Fibroblast of the aortic adventitia (primary cell): ENCODE results near the gene DNAJC12. TPM values are rescaled to one million over a fixed set of nuclear protein-coding genes. Genes with fewer than 3 reads are reported as not detected.
A peak's percentile ranks its signal among the peaks of the same experiment; 100 is the strongest.

ENCODE experiments used
- DNase-seq: peaks from one replicate; pipeline ENCODE4 v3.0.0-alpha.2; 2010; ENCODE audit warnings: low read depth
- H3K4me3 ChIP-seq: 2 replicates; pipeline ENCODE4 v1.5.1; 2011; ENCODE audit warnings: low read depth, mild to moderate bottlenecking, control low read depth, low read length, moderate library complexity
- total RNA-seq: library from RNA; depleted of rRNA; stranded (reverse); fragments of >200 nt; gene quantifications from 2 replicates; pipeline ENCODE4 v1.2.3, GENCODE V29; 2012; ENCODE audit warnings: low replicate concordance
- TF ChIP-seq, protein P1 (sequence below): IDR thresholded peaks from 2 replicates; pipeline ENCODE4 v1.5.1; 2011; ENCODE audit warnings: mild to moderate bottlenecking, low read length, control low read depth, inconsistent platforms; ENCODE audit not compliant: insufficient read depth

Gene DNAJC12
- total RNA-seq, 1 donor, result 1.1 TPM

DNA sequence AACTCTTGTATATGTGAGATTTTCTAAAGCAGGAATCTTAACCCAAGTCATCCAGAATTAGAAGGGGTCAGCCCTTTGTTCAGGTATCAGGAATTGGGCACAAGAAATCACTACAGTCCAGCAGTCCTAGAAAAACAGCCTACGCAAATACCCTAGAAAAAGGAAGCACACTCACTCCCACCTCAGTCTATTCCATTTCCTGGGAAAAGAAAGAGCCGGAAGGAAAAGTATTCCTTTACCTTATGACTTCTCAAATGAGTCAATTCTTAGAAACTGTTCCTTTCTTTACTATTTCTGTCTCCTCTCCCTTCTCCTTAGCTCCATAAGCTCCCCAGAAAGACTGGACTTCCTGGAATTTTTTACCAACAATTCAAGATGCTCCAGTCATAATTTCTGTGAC, 62.7 kb downstream of the DNAJC12 start:
- DNase-seq, result no peak
- H3K4me3 ChIP-seq, result no peak overlapping the region
- TF ChIP-seq, protein P1, sequence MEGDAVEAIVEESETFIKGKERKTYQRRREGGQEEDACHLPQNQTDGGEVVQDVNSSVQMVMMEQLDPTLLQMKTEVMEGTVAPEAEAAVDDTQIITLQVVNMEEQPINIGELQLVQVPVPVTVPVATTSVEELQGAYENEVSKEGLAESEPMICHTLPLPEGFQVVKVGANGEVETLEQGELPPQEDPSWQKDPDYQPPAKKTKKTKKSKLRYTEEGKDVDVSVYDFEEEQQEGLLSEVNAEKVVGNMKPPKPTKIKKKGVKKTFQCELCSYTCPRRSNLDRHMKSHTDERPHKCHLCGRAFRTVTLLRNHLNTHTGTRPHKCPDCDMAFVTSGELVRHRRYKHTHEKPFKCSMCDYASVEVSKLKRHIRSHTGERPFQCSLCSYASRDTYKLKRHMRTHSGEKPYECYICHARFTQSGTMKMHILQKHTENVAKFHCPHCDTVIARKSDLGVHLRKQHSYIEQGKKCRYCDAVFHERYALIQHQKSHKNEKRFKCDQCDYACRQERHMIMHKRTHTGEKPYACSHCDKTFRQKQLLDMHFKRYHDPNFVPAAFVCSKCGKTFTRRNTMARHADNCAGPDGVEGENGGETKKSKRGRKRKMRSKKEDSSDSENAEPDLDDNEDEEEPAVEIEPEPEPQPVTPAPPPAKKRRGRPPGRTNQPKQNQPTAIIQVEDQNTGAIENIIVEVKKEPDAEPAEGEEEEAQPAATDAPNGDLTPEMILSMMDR, result no peak

DNA sequence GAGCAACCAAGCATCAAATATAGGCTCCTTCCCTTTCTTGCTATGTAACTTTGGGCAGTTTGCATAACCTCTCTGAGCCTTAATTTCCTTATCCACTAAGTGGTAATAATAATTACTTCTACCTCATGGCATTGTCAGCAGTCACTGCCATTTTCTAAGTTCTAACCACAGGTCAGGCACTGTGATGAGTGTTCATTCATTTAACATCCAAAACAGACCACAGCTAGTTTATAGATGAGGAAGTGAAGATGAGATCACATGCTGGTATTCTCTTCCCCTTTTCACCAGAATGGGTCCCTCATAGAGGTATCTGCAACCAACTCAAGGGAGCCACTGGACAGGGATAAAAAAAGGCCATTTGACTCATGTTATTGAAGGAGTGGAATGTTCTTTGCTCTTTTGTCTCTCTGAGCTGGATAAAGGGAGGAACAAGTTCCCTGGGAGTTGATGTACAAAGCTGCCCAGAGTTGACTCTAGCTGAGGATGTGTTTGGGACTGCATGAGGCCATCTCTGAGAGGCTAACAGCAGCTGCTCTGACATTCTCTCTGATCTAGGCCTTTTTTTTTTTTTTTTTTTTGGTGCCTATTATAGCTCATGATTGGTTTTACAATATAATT, 65.0 kb downstream of the DNAJC12 start:
- no peak overlapping the region for H3K4me3 ChIP-seq
- DNase-seq, result no peak
- TF ChIP-seq, protein P1, result no peak

DNA sequence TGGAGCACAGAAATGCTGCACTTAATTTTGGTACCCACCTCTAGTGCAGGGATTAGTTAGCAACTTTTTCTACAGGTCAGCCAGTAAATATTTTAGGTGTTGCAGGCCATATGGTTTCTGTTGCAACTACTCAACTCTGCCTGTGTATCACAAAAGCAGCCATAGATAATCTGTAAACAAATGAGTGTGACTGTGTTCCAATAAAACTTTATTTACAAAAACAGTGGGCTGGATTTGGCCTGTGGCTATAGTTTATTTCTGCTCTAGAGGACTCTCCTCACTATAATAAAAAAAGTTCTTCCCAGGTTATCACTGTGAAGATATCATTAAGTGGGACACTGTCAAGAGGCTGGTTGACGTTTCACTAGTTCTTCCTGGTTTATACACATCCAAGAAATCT, 65.8 kb downstream of the DNAJC12 start:
- H3K4me3 ChIP-seq, result no peak overlapping the region
- DNase-seq, result no peak
- TF ChIP-seq, protein P1, result no peak

DNA sequence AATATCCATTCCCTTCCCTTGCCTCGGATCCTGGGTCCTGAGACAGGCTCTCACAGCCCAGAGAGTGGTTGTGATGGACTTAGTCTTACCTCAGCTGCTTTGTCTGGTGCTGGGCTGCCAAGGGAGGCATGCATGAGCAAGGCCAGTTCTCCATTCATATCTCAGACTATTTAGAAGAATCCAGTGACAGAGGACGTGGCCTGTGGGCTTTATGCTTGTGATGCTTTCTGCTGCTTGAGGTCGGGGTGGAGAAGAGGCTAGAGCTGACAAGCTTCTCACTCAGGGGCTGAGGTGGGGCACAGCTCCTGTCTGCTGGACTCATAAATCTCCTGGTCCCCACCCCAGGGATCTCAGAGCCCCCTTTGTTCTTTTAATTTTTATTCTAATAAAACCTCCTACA, 66.8 kb downstream of the DNAJC12 start:
- TF ChIP-seq, protein P1, result no peak
- H3K4me3 ChIP-seq, result no peak overlapping the region
- DNase-seq, result no peak

DNA sequence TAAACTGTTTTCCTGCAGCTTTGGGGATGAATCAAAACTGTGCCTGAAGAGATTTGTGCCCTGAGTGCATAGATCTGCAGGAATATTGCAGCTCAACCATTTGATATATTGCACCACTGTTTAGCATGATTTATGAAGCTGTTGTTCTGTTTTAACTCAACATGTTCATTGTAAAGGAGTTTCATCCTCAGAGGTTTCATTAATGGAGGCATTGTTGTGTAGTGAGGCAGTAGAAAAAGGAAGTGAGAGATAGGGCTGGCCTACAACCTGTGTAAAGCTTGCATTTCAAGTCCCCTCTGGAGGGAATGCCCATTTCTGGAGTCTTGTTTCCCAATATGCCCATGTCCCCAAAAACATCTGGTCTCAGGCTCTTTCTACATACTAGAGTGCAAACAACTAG, 67.5 kb downstream of the DNAJC12 start:
- TF ChIP-seq, protein P1, result no peak
- H3K4me3 ChIP-seq, result no peak overlapping the region
- no peak for DNase-seq

DNA sequence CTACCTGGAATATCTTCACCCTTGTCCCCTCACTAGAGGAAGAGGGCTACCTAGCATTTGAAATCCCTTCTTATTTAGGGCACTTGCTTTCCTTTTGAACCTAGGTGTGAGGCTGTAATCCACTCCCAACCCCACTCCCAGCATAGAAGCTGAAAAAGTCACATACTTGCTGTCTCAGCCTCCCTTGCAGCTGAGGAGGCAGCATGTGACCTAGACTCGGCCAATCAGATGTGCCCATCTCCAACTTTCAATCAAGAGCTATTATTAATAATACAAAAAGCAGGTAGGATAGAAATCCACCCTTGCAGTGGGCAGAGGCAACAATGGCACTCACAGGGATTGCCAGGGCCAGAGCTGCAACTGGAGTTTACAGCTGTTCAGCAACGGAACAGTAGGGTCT, 70.7 kb downstream of the DNAJC12 start:
- no peak for DNase-seq
- TF ChIP-seq, protein P1, result no peak
- H3K4me3 ChIP-seq, result no peak overlapping the region

DNA sequence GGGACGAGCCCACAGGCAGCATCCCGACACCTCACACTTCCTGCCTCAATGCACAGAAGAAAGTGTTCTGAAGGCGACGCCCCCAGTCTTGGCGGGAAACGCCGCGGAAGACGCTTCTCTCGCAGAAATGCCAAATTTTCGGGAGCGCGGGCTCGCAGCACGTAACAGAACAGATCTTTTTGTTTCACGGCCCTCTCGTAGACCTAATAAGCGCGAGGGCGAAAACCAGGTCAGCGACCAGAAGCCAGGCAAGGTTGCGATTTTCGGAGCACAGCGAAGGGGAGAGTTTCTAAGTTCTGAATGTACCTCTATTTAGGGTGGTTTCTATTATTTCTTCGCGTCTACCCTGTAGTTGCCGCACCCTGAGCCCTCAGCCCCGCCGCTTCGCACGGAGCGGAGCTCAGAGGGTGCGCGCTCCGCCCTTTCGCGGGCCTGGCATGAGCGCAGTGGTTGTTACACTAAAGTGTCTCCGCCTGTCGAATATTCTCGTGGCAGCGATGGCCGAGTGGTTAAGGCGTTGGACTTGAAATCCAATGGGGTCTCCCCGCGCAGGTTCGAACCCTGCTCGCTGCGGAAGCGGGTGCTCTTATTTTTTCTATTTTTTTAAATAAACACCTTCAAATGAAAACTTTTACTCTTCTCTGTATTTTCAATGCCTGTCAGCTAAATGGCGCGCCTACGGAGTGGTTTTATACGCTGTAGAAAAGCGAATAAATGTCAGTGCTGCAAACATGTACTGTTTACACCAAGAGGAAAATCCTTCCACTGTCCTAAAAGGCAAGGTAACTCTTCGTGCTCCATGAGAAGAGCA, 73.8 kb downstream of the DNAJC12 start:
- TF ChIP-seq, protein P1, result no peak

More for the DNA sequence above, 73.8 kb downstream of the DNAJC12 start:
- peak; percentile 93 for DNase-seq
- peak overlapping the region; percentile 83 for H3K4me3 ChIP-seq
